CD4-positive, CD25-positive, alpha-beta regulatory T cell (primary cell): ENCODE data around the gene RPS6KA2. TPM values are rescaled to one million over a fixed set of nuclear protein-coding genes. Genes with fewer than 3 reads are reported as not detected.

Experiments
- ATAC-seq, 2 donors: fragments of 150-1000 bp; cut with Tn5 transposase; one replicate each; pipeline ENCODE4 v1.10.0; 2021; ENCODE audit warnings: low read depth in 2 of 2, moderate number of reproducible peaks in 2 of 2, moderate library complexity in 1 of 2
- DNase-seq, 3 donors: peaks; one replicate each; pipeline versions ENCODE4 v3.0.0 to v3.0.0-alpha.2; 2012 to 2022; ENCODE audit warnings: mixed read lengths in 1 of 3
- H3K27ac ChIP-seq: one replicate; pipeline ENCODE4 v1.7.0; 2013; ENCODE audit warnings: mild to moderate bottlenecking, low read length; ENCODE audit not compliant: insufficient read depth, poor library complexity, severe bottlenecking
- H3K27me3 ChIP-seq: one replicate; pipeline ENCODE4 v1.7.0; 2013; ENCODE audit warnings: low read length; ENCODE audit not compliant: control insufficient read depth, insufficient read depth
- H3K36me3 ChIP-seq: one replicate; pipeline ENCODE4 v1.7.0; 2013; ENCODE audit warnings: mild to moderate bottlenecking, low read length, moderate library complexity; ENCODE audit not compliant: control insufficient read depth, insufficient read depth
- H3K4me1 ChIP-seq: 2 replicates; pipeline ENCODE4 v1.7.0; 2013; ENCODE audit warnings: mild to moderate bottlenecking, low read length; ENCODE audit not compliant: insufficient read depth, control insufficient read depth, poor library complexity, severe bottlenecking
- H3K4me3 ChIP-seq: one replicate; pipeline ENCODE4 v1.7.0; 2013; ENCODE audit warnings: low read depth, mild to moderate bottlenecking, low read length, moderate library complexity
- H3K9me3 ChIP-seq, 2 experiments: 1 replicate in 1 of 2; 2 replicates in 1 of 2; pipeline ENCODE4 v1.7.0; 2013; ENCODE audit warnings: low read length in 2 of 2, mild to moderate bottlenecking in 1 of 2, moderate library complexity in 1 of 2; ENCODE audit not compliant: control insufficient read depth in 2 of 2
- H3K27ac Mint-ChIP-seq, 3 donors: one replicate each; pipeline ENCODE4 v1.8.0; 2020 to 2022; ENCODE audit warnings: mild to moderate bottlenecking in 3 of 3, mixed read lengths in 3 of 3, moderate library complexity in 2 of 3
- H3K27me3 Mint-ChIP-seq: one replicate; pipeline ENCODE4 v1.8.0; 2022; ENCODE audit warnings: mild to moderate bottlenecking, mixed read lengths
- H3K36me3 Mint-ChIP-seq: one replicate; pipeline ENCODE4 v1.8.0; 2020; ENCODE audit warnings: mixed read lengths
- H3K4me1 Mint-ChIP-seq, 4 donors: one replicate each; pipeline ENCODE4 v1.8.0; 2020 to 2022; ENCODE audit warnings: mixed read lengths in 4 of 4, mild to moderate bottlenecking in 1 of 4
- H3K4me3 Mint-ChIP-seq, 4 donors: one replicate each; pipeline ENCODE4 v1.8.0; 2020 to 2022; ENCODE audit warnings: mild to moderate bottlenecking in 4 of 4, mixed read lengths in 4 of 4, moderate library complexity in 3 of 4
- H3K9me3 Mint-ChIP-seq, 7 donors: one replicate each; pipeline ENCODE4 v1.8.0; 2020 to 2022; ENCODE audit warnings: mixed read lengths in 7 of 7, mild to moderate bottlenecking in 3 of 7, moderate library complexity in 2 of 7
- polyA plus RNA-seq, 4 donors: library from polyadenylated mRNA; unstranded; fragments of 300-500 nt; fragmentation: Illumina TruSeq; gene quantifications; one replicate each; pipeline ENCODE4 v1.2.3, GENCODE V29; 2021
- total RNA-seq: library from RNA; stranded (reverse); gene quantifications from one replicate; pipeline ENCODE4 v1.2.3, GENCODE V29; 2022

Gene RPS6KA2
- total and polyA plus RNA-seq, 5 donors from 2014 or later = 3.3 to 7.4 (median 5.2) TPM

- H3K4me3 ChIP-seq = no peak overlapping the region
- no peaks in the 10 kb centered on the region for H3K9me3 ChIP-seq
- no peak for DNase-seq
- Mint-ChIP-seq H3K4me1 (peaks cover 0 to 10% (median 7%) of the 10 kb centered on the region in 4 donors), H3K9me3 (peaks cover 0 to 1% (median 0%) of the 10 kb centered on the region in 7 donors), H3K4me3 (no peak overlapping the region), H3K27me3 (no peaks in the 10 kb centered on the region), H3K27ac (no peak overlapping the region), H3K36me3 (peaks cover 11% of the 10 kb centered on the region)
- no peaks in the 10 kb centered on the region for H3K36me3 ChIP-seq
- peaks cover 7% of the 10 kb centered on the region for H3K4me1 ChIP-seq
- H3K27me3 ChIP-seq = no peaks in the 10 kb centered on the region
- ATAC-seq = no peak
- no peak overlapping the region for H3K27ac ChIP-seq
Observed at GRCh38 chr6:166434336-166434735, 192.7 kb downstream of the RPS6KA2 start.

- Mint-ChIP-seq H3K27me3 (no peaks in the 10 kb centered on the region), H3K27ac (no peak overlapping the region), H3K4me3 (no peak overlapping the region), H3K4me1 (peaks cover 0 to 9% (median 4%) of the 10 kb centered on the region in 4 donors), H3K36me3 (peaks cover 11% of the 10 kb centered on the region), H3K9me3 (peaks cover 0 to 3% (median 0%) of the 10 kb centered on the region in 7 donors)
- Histone ChIP-seq H3K4me3 (no peak overlapping the region), H3K9me3 (no peaks in the 10 kb centered on the region), H3K27me3 (no peaks in the 10 kb centered on the region), H3K36me3 (no peaks in the 10 kb centered on the region), H3K4me1 (peaks cover 7% of the 10 kb centered on the region), H3K27ac (no peak overlapping the region)
- ATAC-seq (no peak), DNase-seq (no peak)
Observed at GRCh38 chr6:166433096-166433495, 194.0 kb downstream of the RPS6KA2 start.

GRCh38 chr6:166430269-166430668 is 196.8 kb downstream of the RPS6KA2 start:
- Histone ChIP-seq H3K4me3 (no peak overlapping the region), H3K9me3 (no peaks in the 10 kb centered on the region), H3K36me3 (no peaks in the 10 kb centered on the region), H3K4me1 (no peaks in the 10 kb centered on the region), H3K27me3 (no peaks in the 10 kb centered on the region), H3K27ac (no peak overlapping the region)
- H3K36me3 Mint-ChIP-seq = peaks cover 11% of the 10 kb centered on the region
- no peaks in the 10 kb centered on the region for H3K27me3 Mint-ChIP-seq
- ATAC-seq = no peak
- no peak overlapping the region for H3K4me3 Mint-ChIP-seq
- peaks cover 0 to 3% (median 0%) of the 10 kb centered on the region in 7 donors for H3K9me3 Mint-ChIP-seq
- DNase-seq = no peak
- H3K4me1 Mint-ChIP-seq = peaks cover 0 to 1% (median under 1%) of the 10 kb centered on the region in 4 donors
- H3K27ac Mint-ChIP-seq = no peak overlapping the region

GRCh38 chr6:166424431-166424830 is 202.6 kb downstream of the RPS6KA2 start:
- Mint-ChIP-seq H3K36me3 (no peaks in the 10 kb centered on the region), H3K9me3 (peaks cover 0 to 3% (median 0%) of the 10 kb centered on the region in 7 donors), H3K4me3 (no peak overlapping the region), H3K4me1 (peaks cover 5 to 23% (median 14%) of the 10 kb centered on the region in 4 donors), H3K27me3 (no peaks in the 10 kb centered on the region), H3K27ac (peak overlapping the region in 2 of 3 donors; percentile 38 to 55)
- Histone ChIP-seq H3K36me3 (no peaks in the 10 kb centered on the region), H3K27ac (no peak overlapping the region), H3K4me3 (no peak overlapping the region), H3K27me3 (no peaks in the 10 kb centered on the region), H3K9me3 (no peaks in the 10 kb centered on the region), H3K4me1 (peaks cover 19% of the 10 kb centered on the region)
- ATAC-seq (no peak), DNase-seq (no peak)

- no peaks in the 10 kb centered on the region for H3K36me3 Mint-ChIP-seq
- H3K36me3 ChIP-seq = no peaks in the 10 kb centered on the region
- H3K4me3 Mint-ChIP-seq = no peak overlapping the region
- H3K9me3 Mint-ChIP-seq = peaks cover 0 to 3% (median 0%) of the 10 kb centered on the region in 7 donors
- H3K4me3 ChIP-seq = no peak overlapping the region
- H3K27me3 Mint-ChIP-seq = no peaks in the 10 kb centered on the region
- H3K27ac Mint-ChIP-seq = no peak overlapping the region
- H3K4me1 Mint-ChIP-seq = peaks cover 12 to 29% (median 20%) of the 10 kb centered on the region in 4 donors
- H3K27ac ChIP-seq = no peak overlapping the region
- H3K27me3 ChIP-seq = no peaks in the 10 kb centered on the region
- no peaks in the 10 kb centered on the region for H3K9me3 ChIP-seq
- ATAC-seq = no peak
- H3K4me1 ChIP-seq = peaks cover 25% of the 10 kb centered on the region
- no peak for DNase-seq
Observed at GRCh38 chr6:166423781-166424180, 203.3 kb downstream of the RPS6KA2 start.

DNA sequence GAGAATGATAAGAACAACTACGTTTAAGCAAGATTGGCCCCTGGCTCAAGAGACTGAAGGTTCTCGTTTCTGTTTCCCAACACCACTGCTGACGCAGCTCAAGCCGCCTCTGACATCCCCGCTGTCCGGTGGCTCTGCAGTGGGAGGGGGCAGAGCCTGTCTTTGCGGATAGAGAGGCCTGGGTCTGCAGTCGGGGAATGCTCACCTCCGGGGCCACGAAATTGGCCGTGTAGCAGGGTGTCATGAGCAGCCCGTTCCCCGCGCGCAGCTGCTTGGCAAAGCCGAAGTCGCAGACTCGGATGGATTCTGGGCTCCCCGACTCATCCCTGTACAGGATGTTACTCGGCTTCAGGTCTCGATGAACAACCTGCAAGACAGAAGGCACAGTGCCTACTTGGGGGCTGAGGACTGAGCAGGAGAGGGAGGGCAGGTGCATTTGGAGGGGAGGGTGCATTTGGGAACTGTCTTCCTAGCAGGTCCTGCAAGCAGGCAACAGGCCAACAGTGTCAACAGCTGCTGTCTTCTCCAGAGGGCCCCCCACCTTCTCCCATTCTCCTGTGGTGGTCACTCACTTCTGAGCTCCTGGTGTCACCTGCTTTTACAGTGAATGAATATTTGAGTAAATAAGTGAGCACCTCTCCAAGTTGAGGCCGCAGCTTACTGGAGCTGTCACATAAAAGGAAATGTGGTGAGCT is 203.9 kb downstream of the RPS6KA2 start:
- ATAC-seq (no peak), DNase-seq (no peak)
- Mint-ChIP-seq H3K36me3 (no peaks in the 10 kb centered on the region), H3K27ac (no peak overlapping the region), H3K4me3 (no peak overlapping the region), H3K9me3 (no peaks in the 10 kb centered on the region), H3K4me1 (peaks cover 15 to 34% (median 26%) of the 10 kb centered on the region in 4 donors), H3K27me3 (no peaks in the 10 kb centered on the region)
- Histone ChIP-seq H3K4me3 (no peak overlapping the region), H3K9me3 (no peaks in the 10 kb centered on the region), H3K27me3 (no peaks in the 10 kb centered on the region), H3K36me3 (no peaks in the 10 kb centered on the region), H3K27ac (no peak overlapping the region), H3K4me1 (peaks cover 31% of the 10 kb centered on the region)

DNA sequence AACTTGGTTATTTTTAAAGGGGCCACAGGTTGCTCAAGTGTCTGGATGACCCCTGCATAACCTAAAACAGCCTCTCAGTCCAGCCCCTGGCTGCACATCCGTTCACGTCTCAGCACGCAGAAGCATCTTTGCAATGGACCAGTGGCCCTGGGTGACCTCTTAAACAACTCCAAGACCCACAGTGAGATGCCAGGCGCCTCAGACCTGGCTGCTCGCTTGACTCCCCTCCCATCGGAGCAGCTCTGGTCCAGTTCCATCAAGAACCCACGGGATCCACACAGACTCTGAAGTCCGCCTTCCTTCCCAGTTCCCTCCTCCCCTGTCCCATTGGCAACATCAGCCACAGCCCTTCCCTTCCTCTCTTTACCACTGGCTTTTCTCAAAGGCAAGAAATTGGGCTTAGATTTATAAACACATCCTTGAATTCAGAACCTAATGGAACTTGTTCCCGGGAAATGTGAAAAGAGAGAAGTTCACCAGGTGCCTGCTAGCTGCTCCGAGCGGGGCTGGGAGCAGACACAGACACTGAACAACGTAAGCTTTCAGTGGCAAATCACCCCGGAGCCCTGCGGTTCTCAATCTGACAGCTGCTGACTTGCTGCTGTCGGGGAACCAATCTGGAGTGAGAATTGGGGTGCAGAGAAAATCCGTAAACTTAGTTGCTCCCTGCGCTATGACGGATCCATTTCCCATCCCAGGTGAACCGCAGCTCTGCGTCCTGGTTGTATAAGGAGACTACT is 204.7 kb downstream of the RPS6KA2 start:
- no peak overlapping the region for H3K27ac ChIP-seq
- H3K4me3 ChIP-seq = no peak overlapping the region
- Mint-ChIP-seq H3K4me1 (peaks cover 16 to 43% (median 33%) of the 10 kb centered on the region in 4 donors), H3K36me3 (no peaks in the 10 kb centered on the region), H3K27me3 (peaks cover 3% of the 10 kb centered on the region), H3K9me3 (no peaks in the 10 kb centered on the region), H3K27ac (peak overlapping the region in 1 of 3 donors; percentile 60), H3K4me3 (no peak overlapping the region)
- H3K36me3 ChIP-seq = no peaks in the 10 kb centered on the region
- DNase-seq (no peak), ATAC-seq (no peak)
- no peaks in the 10 kb centered on the region for H3K9me3 ChIP-seq
- peaks cover 39% of the 10 kb centered on the region for H3K4me1 ChIP-seq
- H3K27me3 ChIP-seq = no peaks in the 10 kb centered on the region
